NCI-H1436 treated with DMSO at 0.1 percent for 48 hours (cell line): ENCODE data around the gene SEPTIN10.
"Not testable (repeated sequence)": the region's sequence is repeated elsewhere in the genome, so short reads cannot be mapped to it uniquely, and the experiment has no call there.

ENCODE experiments used
- DNase-seq: peaks from one replicate; lab custom pipeline; 2025; lab: John Stamatoyannopoulos, UW

SEPTIN10 gene

DNA sequence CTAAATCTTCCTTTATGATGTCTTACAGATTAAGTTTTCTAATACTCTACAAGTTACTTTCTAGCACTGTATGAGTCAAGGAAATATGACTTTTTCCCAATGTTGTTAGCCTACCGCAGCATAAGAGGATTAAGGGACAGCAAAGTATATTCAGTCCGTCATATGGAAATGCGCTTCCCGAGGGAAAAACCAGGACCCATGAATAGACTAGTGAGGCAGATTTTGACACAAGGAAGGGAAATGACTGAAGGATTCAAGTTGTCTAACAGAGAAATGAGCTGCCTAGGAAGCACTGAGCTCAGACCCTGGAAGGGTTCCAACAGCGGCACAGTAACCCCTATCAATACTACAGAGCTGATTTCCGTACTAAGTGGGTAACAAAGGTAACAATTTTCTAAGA lies 12.0 kb downstream of the SEPTIN10 start:
- no peak for DNase-seq

DNA sequence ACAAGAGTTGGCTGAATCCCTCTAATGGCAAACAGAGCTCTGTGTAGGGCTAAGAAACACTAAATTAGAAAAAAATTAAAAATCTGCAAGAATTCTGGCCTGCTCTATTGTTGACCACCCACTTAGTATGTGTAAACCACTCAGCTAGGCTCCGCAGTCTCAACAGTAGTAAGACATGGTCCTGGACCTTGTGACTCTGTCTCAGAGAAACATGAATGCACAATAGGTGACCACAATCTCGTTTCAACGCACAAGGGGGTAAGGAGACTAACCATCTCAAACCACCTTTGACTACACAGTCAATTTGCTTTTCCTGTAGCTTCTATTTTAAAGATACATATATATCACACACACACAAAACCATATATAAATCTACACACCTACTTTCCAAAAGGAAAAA lies 16.5 kb downstream of the SEPTIN10 start:
- DNase-seq: no peak

DNA sequence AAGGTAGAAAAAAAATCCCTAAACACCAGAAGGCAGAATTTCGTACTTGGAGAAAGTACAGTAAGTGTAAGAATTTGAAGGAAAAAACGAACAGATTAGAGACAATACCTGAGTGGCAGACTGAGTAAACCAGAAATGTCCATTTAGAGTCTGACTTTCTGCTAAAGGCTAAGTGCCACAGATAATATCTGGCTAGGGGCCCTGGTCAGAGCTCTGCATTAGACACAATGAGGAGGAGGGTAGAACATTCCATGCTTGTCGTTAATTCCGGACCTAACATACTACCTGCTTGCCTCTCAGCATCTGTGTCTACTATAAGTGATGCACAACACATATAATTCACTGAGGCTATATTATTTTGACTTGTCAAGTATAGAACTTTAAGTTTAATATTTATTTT lies 18.1 kb downstream of the SEPTIN10 start:
- DNase-seq: no peak

- no peak for DNase-seq
Measured at GRCh38 chr2:109594246-109594885, 19.4 kb downstream of the SEPTIN10 start.

- no peak for DNase-seq
Measured at GRCh38 chr2:109592905-109593304, 20.9 kb downstream of the SEPTIN10 start.

DNA sequence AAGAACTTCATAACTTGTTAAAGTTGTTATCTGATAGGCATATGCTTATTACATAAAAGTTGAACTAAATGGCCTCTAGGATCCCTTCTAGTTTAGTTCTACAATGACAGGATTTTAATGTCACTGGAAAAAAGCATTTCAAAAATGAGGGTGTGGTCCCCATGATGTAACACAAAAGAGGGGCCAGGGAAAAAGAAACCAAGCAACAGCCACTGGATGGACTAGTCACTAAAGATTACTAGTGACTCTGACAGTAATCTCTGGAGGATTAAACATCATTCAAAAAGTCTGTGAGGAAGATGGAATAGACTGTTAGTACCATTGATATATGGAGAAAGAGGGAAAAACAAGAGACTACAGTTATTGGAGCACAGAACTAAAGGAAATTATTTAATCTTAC lies 22.6 kb downstream of the SEPTIN10 start:
- no peak for DNase-seq

DNA sequence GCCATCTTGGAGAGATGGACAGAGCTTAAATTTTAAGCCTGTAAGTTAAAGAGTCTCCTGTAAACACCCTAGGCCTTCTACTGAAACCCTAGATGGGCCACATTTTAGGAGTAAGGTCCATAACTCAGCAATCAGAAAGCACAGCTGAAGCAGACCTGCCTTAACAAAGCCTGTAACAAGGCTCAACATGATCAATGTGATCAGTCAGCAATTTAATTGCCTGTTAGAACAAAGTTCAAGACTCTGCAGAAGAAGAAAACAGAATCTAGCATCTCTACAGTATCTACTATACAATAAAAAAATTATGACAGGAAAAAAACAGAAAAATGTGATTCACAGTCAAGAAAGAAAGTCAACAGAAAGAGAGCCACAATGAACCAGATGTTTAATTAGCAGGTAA lies 27.1 kb downstream of the SEPTIN10 start:
- no peak for DNase-seq

- no peak for DNase-seq
Measured at GRCh38 chr2:109582928-109583895, 30.6 kb downstream of the SEPTIN10 start.

DNA sequence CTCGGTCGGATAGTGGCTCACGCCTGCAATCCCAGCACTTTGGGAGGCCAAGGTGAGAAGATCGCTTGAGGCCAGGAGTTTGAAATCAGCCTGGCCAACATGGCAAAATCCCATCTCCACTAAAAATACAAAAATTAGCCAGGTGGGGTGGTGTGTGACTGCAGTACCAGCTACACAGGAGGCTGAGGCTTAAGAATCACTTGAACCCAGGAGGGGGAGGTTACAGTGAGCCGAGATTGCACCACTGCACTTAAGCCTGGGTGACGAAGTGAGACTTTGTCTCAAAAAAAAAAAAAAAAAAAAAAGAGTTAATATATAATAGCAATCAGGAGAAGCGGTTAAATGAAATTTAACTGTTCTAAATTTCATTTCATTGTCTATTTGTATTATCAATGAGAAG lies 36.1 kb downstream of the SEPTIN10 start:
- not testable (repeated sequence) for DNase-seq

DNA sequence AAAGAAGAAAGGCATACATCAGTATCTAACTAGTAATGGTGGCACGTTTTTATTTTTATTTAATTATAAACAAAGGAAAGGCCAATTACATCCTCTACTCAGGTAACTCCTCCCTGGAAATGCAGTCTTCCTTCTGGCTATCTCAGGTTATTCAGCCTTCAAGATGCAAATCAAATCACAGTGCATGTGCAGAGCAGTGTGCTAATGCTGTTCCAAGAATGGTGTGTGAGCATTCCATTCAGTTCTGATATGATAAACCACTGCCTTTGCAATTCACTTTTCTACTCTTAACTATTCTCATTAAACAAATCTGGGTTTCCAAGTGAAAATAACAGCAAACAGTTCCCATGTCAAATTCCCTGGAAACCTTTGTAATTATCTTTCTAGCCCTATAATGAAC lies 38.4 kb downstream of the SEPTIN10 start:
- no peak for DNase-seq

GRCh38 chr2:109563980-109564550 lies 49.7 kb downstream of the SEPTIN10 start:
- no peak for DNase-seq

GRCh38 chr2:109563288-109563687 lies 50.5 kb downstream of the SEPTIN10 start:
- no peak for DNase-seq

DNA sequence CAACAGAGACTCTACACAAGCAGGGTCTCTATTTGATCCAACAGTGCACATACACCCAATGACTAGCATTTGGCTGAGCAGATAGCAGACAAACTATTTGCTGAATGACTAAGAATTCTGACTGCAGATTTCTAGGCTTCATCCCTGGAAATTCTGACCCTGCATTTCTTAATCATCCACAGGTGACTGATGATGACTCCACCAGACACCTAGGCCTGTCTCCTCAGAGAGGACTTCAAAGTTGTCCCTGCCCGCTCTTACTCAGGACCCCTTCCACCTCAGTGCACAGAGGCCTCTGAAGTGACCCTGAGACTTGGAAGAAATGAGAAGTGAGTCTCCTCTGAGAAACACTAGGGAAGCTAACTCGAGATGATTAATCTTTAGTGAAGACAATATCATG lies 51.3 kb downstream of the SEPTIN10 start:
- no peak for DNase-seq

DNA sequence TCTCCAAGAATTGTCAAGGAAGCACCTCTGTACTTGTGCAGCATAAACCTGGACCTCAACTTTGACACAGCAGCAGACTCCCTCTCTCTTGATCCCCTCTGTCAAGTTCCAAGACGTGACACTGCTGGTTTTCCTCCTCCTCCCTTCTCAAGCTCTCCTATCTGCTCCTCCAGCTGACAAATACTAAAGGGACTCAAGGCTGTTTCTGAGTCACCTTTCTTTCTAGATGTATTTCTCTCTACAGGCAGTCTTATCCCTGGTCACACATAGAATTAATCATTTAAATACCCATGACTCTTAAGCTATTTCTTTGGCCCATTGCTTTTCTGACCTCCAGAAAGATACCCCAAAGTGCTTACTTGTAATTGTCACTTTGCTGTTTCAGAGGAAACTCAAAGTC lies 53.5 kb downstream of the SEPTIN10 start:
- no peak for DNase-seq

GRCh38 chr2:109558076-109558882 lies 55.5 kb downstream of the SEPTIN10 start:
- no peak for DNase-seq

- no peak for DNase-seq
Measured at GRCh38 chr2:109557309-109557708, 56.5 kb downstream of the SEPTIN10 start.

DNA sequence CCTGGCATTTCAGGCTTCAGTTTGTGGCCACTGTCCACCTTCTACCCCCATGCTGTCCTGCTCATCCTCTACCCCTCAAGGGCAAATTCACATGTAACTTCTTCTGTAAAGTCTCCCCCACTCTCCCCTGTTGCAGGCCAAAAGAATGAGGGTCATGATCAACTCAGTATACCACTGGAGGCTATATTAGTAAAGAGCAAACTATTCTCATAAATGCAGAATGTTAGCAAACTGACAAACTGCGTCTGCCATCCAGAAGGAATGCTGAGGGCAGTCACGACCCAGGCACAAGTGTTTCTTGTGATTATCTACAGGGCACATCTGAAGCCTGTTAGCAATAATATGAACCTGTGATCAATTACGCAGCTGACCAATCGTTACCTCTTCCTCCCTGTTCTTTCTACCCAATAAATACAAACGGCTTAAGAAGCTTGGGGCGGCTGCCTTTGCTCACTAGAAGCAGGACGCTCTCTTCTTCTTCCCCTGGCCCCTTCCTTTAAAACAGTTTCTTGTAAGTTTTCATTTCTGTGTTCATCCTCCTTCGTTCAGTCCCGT lies 58.3 kb downstream of the SEPTIN10 start:
- no peak for DNase-seq

DNA sequence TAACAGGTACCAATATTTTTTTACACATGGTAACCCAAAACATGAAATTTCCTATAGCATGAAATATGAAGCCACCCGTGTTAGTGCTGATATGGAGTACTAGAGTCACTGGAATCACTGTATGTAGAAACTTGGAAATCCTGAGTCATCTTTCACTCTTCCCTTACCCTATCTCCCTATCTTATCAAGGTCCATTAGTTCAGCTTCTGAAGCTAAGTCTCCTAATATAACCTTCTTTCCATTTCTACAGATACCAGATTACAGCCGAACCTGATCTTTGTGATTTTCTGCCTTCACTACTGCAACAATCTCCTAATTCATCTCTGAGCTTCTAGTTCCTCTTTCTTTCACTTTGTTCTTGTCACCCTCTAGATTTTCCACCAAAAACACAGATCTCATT lies 59.0 kb downstream of the SEPTIN10 start:
- no peak for DNase-seq

DNA sequence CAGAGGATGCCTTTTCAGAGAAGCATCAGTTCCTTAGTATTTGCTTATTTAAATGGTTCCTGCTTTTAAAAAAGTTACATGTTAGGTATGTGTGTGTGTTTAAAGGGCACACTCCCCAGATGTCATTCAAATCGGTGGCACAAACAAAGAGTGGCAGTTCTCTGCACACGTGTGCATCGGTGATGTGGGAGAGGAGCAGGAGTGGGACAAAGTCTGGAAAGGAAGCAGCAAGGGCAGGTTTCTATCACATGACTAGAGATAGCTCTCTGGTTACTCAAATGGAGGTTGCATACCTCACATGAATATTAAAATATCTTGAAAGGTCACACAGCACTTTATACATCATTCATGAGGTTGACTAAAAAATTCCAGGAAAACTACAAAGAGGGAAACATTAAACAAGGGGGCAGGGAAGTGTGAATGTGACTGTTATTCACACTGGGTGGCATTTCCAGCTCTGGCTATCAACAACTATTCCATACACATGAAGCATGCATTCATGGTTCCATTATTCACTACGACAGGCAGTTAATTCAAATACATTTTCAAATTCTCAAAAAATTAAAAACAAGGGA lies 64.7 kb downstream of the SEPTIN10 start:
- no peak for DNase-seq

DNA sequence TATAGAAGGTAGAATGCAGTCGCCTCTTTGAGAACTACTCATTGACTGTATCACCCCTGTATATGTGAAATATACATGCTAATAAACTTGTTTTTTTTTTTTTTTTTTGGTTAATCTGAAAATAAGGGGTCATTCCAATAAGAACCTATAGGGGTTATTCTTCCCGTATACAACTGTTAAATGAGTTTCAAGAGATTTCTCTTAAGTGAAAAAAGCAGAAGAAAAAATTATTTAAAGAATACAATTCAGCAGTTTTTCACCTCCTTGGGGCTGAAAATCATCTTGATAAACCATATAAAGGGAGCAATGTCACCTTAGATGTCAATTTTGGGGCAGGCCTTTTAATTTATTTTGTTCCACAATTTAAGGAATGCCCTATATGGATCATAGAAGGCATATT lies 66.5 kb downstream of the SEPTIN10 start:
- DNase-seq: no peak
